Measurements from ENCODE around the gene CYTH2. TPM values are rescaled to one million over a fixed set of nuclear protein-coding genes. Genes with fewer than 3 reads are reported as not detected.

Gene CYTH2
- total and polyA plus RNA-seq, 9 of the 15 experiments (the other 6 are each of a cell fraction or from before 2014, with no cell fraction given) = 1.8 to 45.2 (median 23.8) TPM

DNA sequence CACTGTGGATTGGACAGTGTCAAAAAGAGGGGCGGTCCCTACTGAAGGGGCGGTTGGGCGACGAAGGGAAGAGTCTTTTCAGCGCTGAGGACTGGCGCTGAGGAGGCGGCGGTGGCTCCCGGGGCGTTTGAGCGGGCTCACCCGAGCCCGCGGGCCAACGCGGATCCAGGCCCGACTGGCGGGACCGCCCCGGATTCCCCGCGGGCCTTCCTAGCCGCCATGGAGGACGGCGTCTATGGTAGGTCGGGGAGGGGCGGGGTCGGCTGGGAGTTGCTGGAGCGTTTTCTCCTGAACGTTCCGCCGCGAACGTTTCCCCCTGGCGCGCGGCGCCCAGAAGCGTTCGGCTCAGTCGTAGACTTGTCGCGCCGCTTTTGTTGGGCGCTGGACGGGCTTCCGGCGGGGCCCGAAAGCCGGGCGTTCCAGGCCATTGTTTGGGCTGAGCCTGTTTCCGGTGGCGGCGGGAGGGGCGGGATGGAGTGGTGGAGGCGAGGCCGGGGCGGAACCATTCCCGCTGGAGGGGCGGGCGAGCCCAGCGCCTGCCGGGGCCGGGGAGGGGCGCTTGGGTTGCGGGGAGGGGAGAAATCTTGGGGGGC, at the start of gene CYTH2 (continued):
- 0 out of 2 replicates have a peak, but pooled peaks have one; percentile 59 for TF ChIP-seq NR4A1 (CRISPR knock-in tag; IDR thresholded peaks at IDR 0.05)
- no peak for TF ChIP-seq NR4A1 (tag; IDR thresholded peaks at IDR 0.05)
- TF ChIP-seq KDM4B (IDR thresholded peaks at IDR 0.05; ENCODE audit: borderline replicate concordance in 2 of 2, low read depth in 1 of 2) = no peak; a peak in 1 of 4 replicates
- TF ChIP-seq OTX1 (CRISPR knock-in tag; IDR thresholded peaks at IDR 0.05) = peak; percentile 81; the same call in 1 of the 2 replicates
- peak; percentile 84 for TF ChIP-seq ZFX (CRISPR knock-in tag; IDR thresholded peaks at IDR 0.05)
- TF ChIP-seq HSF4 (CRISPR knock-in tag; IDR thresholded peaks at IDR 0.05; ENCODE audit: borderline replicate concordance) = no peak
- TF ChIP-seq ILK (tag; IDR thresholded peaks at IDR 0.05; ENCODE audit: borderline replicate concordance, low read depth) = no peak
- TF ChIP-seq, protein P1, sequence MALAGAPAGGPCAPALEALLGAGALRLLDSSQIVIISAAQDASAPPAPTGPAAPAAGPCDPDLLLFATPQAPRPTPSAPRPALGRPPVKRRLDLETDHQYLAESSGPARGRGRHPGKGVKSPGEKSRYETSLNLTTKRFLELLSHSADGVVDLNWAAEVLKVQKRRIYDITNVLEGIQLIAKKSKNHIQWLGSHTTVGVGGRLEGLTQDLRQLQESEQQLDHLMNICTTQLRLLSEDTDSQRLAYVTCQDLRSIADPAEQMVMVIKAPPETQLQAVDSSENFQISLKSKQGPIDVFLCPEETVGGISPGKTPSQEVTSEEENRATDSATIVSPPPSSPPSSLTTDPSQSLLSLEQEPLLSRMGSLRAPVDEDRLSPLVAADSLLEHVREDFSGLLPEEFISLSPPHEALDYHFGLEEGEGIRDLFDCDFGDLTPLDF (CRISPR knock-in tag; IDR thresholded peaks at IDR 0.05) = peak; percentile 37; the same call in 1 of the 2 replicates
- TF ChIP-seq ZNF583 (CRISPR knock-in tag; IDR thresholded peaks at IDR 0.05) = peak; percentile 76
- TF ChIP-seq TAF9B (IDR thresholded peaks at IDR 0.05; ENCODE audit: partially characterized antibody) = peak; percentile 83
- TF ChIP-seq EHMT2 (IDR thresholded peaks at IDR 0.05) = no peak
- peak; percentile 88; the same call in 1 of the 2 replicates for TF ChIP-seq NFRKB (IDR thresholded peaks at IDR 0.05; ENCODE audit: low read depth)
- 0 out of 2 replicates have a peak, but pooled peaks have one; percentile 27 for TF ChIP-seq KLF1 (tag; IDR thresholded peaks at IDR 0.05)
- peak; percentile 89 for TF ChIP-seq ETV5 (CRISPR knock-in tag; IDR thresholded peaks at IDR 0.05; ENCODE audit: low read depth)
- TF ChIP-seq, protein P2, sequence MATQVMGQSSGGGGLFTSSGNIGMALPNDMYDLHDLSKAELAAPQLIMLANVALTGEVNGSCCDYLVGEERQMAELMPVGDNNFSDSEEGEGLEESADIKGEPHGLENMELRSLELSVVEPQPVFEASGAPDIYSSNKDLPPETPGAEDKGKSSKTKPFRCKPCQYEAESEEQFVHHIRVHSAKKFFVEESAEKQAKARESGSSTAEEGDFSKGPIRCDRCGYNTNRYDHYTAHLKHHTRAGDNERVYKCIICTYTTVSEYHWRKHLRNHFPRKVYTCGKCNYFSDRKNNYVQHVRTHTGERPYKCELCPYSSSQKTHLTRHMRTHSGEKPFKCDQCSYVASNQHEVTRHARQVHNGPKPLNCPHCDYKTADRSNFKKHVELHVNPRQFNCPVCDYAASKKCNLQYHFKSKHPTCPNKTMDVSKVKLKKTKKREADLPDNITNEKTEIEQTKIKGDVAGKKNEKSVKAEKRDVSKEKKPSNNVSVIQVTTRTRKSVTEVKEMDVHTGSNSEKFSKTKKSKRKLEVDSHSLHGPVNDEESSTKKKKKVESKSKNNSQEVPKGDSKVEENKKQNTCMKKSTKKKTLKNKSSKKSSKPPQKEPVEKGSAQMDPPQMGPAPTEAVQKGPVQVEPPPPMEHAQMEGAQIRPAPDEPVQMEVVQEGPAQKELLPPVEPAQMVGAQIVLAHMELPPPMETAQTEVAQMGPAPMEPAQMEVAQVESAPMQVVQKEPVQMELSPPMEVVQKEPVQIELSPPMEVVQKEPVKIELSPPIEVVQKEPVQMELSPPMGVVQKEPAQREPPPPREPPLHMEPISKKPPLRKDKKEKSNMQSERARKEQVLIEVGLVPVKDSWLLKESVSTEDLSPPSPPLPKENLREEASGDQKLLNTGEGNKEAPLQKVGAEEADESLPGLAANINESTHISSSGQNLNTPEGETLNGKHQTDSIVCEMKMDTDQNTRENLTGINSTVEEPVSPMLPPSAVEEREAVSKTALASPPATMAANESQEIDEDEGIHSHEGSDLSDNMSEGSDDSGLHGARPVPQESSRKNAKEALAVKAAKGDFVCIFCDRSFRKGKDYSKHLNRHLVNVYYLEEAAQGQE (IDR thresholded peaks at IDR 0.05; ENCODE audit: borderline replicate concordance) = no peak
- TF ChIP-seq, protein P2 (CRISPR knock-in tag; IDR thresholded peaks at IDR 0.05; ENCODE audit: low read depth) = peak; percentile 85; the same call in 1 of the 2 replicates
- TF ChIP-seq EP400 (IDR thresholded peaks at IDR 0.05) = peak; percentile 87
- no peak for TF ChIP-seq CCAR2 (IDR thresholded peaks at IDR 0.05; ENCODE audit: low read depth, low read length)
- peak; percentile 91 for TF ChIP-seq KLF6 (CRISPR knock-in tag; IDR thresholded peaks at IDR 0.05; ENCODE audit: borderline replicate concordance)
- TF ChIP-seq POLR2G (IDR thresholded peaks at IDR 0.05; ENCODE audit: low read depth, low read length) = peak; percentile 99

All from K562 (cell line).